GM12878 (cell line): ENCODE results near the gene GARIN5A. TPM values are rescaled to one million over a fixed set of nuclear protein-coding genes. Genes with fewer than 3 reads are reported as not detected.

Source experiments
- ATAC-seq: fragments of 200-7000 bp; cut with Tn5 transposase; 3 replicates; pipeline ENCODE4 v1.9.1; 2020; ENCODE audit warnings: mild to moderate bottlenecking, moderate library complexity
- BruUV-seq: library from RNA; stranded (reverse); fragments of 400-500 nt; replicated peaks from 2 replicates; lab custom pipeline; 2021; lab: Mats Ljungman, UMichigan
- CTCF ChIA-PET: fragments of 300-600 bp; sonication (Branson Sonifier 250); formaldehyde crosslinking; extraction: SDS; loops from one replicate; lab custom pipeline; 2021; ENCODE audit warnings: inconsistent platforms; lab: Yijun Ruan, JAX
- POLR2A ChIA-PET: fragments of 350-600 bp; formaldehyde crosslinking; extraction: SDS; loops from one replicate; lab custom pipeline; 2021; ENCODE audit warnings: inconsistent platforms; lab: Charles Lee
- RAD21 ChIA-PET: fragments of 300-600 bp; sonication (Branson Sonifier 250); formaldehyde crosslinking; loops from one replicate; lab custom pipeline; 2023; ENCODE audit warnings: antibody characterized with exemption; ENCODE audit not compliant: unreplicated experiment; lab: Charles Lee
- SMC1A ChIA-PET: fragments of 300-600 bp; sonication (Branson Sonifier 250); formaldehyde crosslinking; loops from one replicate; lab custom pipeline; 2023; ENCODE audit not compliant: unreplicated experiment, uncharacterized antibody; lab: Charles Lee
- DNase-seq: peaks from one replicate; pipeline ENCODE4 v3.0.0-alpha.2; 2011; ENCODE audit warnings: low read depth, low spot score
- FAIRE-seq: peaks from 3 replicates; lab custom pipeline; 2011; peaks lifted over from hg19 to GRCh38; lab: Jason Lieb, UNC
- H2AFZ ChIP-seq: 2 replicates; pipeline ENCODE4 v1.6.0; 2011; ENCODE audit warnings: low read depth, low read length, control low read depth; ENCODE audit not compliant: control insufficient read depth
- H3K27ac ChIP-seq: 2 replicates; pipeline ENCODE4 v1.5.1; 2011; ENCODE audit warnings: control low read depth; ENCODE audit not compliant: control insufficient read depth, insufficient read depth
- H3K27me3 ChIP-seq, 2 experiments: replicated peaks in 1 of 2; 2 replicates each; pipeline versions ENCODE4 v1.6.0 to v1.6.1; 2011; ENCODE audit warnings: low read length in 1 of 2; ENCODE audit not compliant: control insufficient read depth in 2 of 2, insufficient read depth in 2 of 2
- H3K36me3 ChIP-seq, 2 experiments: 2 replicates each; pipeline ENCODE4 v1.5.1; 2011; ENCODE audit warnings: low read length in 1 of 2; ENCODE audit not compliant: control insufficient read depth in 2 of 2, insufficient read depth in 2 of 2
- H3K4me1 ChIP-seq: 2 replicates; pipeline ENCODE4 v1.6.1; 2011; ENCODE audit warnings: mild to moderate bottlenecking, low read length, moderate library complexity, mixed read lengths; ENCODE audit not compliant: control insufficient read depth, insufficient read depth
- H3K4me2 ChIP-seq: 2 replicates; pipeline ENCODE4 v1.6.0; 2011; ENCODE audit warnings: control low read depth; ENCODE audit not compliant: control insufficient read depth, insufficient read depth
- H3K4me3 ChIP-seq: fragments of 200-600 bp; sonication (generic); 2 replicates; pipeline ENCODE4 v1.5.1; 2016
- H3K79me2 ChIP-seq: 2 replicates; pipeline ENCODE4 v1.6.0; 2011; ENCODE audit warnings: low read length; ENCODE audit not compliant: control insufficient read depth, insufficient read depth
- H3K9ac ChIP-seq: 2 replicates; pipeline ENCODE4 v1.8.0; 2011; ENCODE audit warnings: low read length, control low read depth, mixed read lengths; ENCODE audit not compliant: control insufficient read depth, insufficient read depth
- H3K9me3 ChIP-seq: replicated peaks from 3 replicates; pipeline ENCODE4 v1.5.1; 2011; ENCODE audit warnings: mild to moderate bottlenecking, low read length; ENCODE audit not compliant: control insufficient read depth, insufficient read depth
- H4K20me1 ChIP-seq: 2 replicates; pipeline ENCODE4 v1.6.0; 2011; ENCODE audit not compliant: control insufficient read depth, insufficient read depth
- BCL11A ChIP-seq: IDR thresholded peaks from 2 replicates; pipeline ENCODE4 v1.6.1; 2011; ENCODE audit warnings: low read depth, low read length
- BCLAF1 ChIP-seq: fragments of 450-650 bp; IDR thresholded peaks from 2 replicates; pipeline ENCODE4 v1.6.1; 2017; ENCODE audit warnings: antibody characterized with exemption, mild to moderate bottlenecking, moderate library complexity
- BRCA1 ChIP-seq: IDR thresholded peaks from 2 replicates; pipeline ENCODE4 v1.6.1; 2011; ENCODE audit warnings: low read depth, low read length, improper control_type of control experiment
- E2F8 ChIP-seq: fragments of 450-650 bp; IDR thresholded peaks from 2 replicates; pipeline ENCODE4 v1.6.1; 2018; ENCODE audit warnings: mild to moderate bottlenecking, low read depth, moderate library complexity; ENCODE audit not compliant: partially characterized antibody
- GATAD2B ChIP-seq: fragments of 450-650 bp; conservative IDR thresholded peaks from 2 replicates; pipeline ENCODE4 v1.6.1; 2017; ENCODE audit warnings: low read depth, mild to moderate bottlenecking, moderate library complexity
- HDAC6 ChIP-seq: fragments of 200-600 bp; sonication (generic); IDR thresholded peaks from one replicate; pipeline ENCODE4 v1.8.0; 2017; ENCODE audit warnings: antibody characterized with exemption; ENCODE audit not compliant: unreplicated experiment
- MEF2A ChIP-seq: IDR thresholded peaks from 2 replicates; pipeline ENCODE4 v1.6.1; 2011; ENCODE audit warnings: low read depth, mild to moderate bottlenecking, low read length, moderate library complexity; ENCODE audit not compliant: insufficient read depth
- MXI1 ChIP-seq: fragments of 150-350 bp; IDR thresholded peaks from 2 replicates; pipeline ENCODE4 v1.6.1; 2011; ENCODE audit warnings: low read depth, mild to moderate bottlenecking, inconsistent platforms, low read length, improper control_type of control experiment
- NFIC ChIP-seq: IDR thresholded peaks from 2 replicates; pipeline ENCODE4 v1.6.1; 2012; ENCODE audit warnings: low read depth, mild to moderate bottlenecking, inconsistent platforms, low read length, moderate library complexity
- NR2C2 ChIP-seq: IDR thresholded peaks from 2 replicates; pipeline ENCODE4 v1.6.1; 2011; ENCODE audit warnings: borderline replicate concordance, low read depth; ENCODE audit not compliant: control insufficient read depth, insufficient read length
- SKIL ChIP-seq: fragments of 450-650 bp; IDR thresholded peaks from 2 replicates; pipeline ENCODE4 v1.6.1; 2017; ENCODE audit warnings: mild to moderate bottlenecking, low read depth, inconsistent platforms; ENCODE audit not compliant: poor library complexity, severe bottlenecking
- TCF12 ChIP-seq: IDR thresholded peaks from 2 replicates; pipeline ENCODE4 v1.6.1; 2011; ENCODE audit warnings: low read depth, mild to moderate bottlenecking, low read length
- ZNF217 ChIP-seq: fragments of 450-650 bp; IDR thresholded peaks from 2 replicates; pipeline ENCODE4 v1.6.1; 2017; ENCODE audit warnings: antibody characterized with exemption, mild to moderate bottlenecking
- WGBS: methylation state at CpG from one replicate; pipeline ENCODE4 v1.1.6; 2016; ENCODE audit warnings: low lambda C conversion rate; ENCODE audit not compliant: insufficient replicate concordance, insufficient coverage; ENCODE audit errors: missing lambda C conversion rate; 5-methylcytosine and 5-hydroxymethylcytosine counted together
- in situ Hi-C: fragments of 300-500 bp; cut with MboI; formaldehyde crosslinking; loops from 9 replicates; pipeline ENCODE4 v1.14.3; 2018; ENCODE audit warnings: mixed read lengths
- intact Hi-C: fragments of 100-400 bp; cut with micrococcal nuclease; formaldehyde crosslinking; loops from one replicate; pipeline ENCODE4 v1.14.2; 2022; ENCODE audit not compliant: unreplicated experiment
- polyA plus RNA-seq, 11 experiments: library from polyadenylated mRNA; depleted of rRNA in 4 of 11; unstranded in 6 of 11; stranded (reverse) in 5 of 11; fragments of >200 nt; fragmentation: Nextera tagmentation in 4 of 11; fragmentation: Illumina TruSeq in 1 of 11; extraction: Ambion mirVana in 4 of 11; extraction: Trizol in 1 of 11; gene quantifications; 1 replicate in 1 of 11; 2 replicates in 10 of 11; pipeline versions ENCODE4 v1.2.1 to v1.2.3, GENCODE V29; 2011 to 2016; ENCODE audit warnings: inconsistent platforms in 2 of 11, missing spikeins in 2 of 11, low read depth in 1 of 11
- total RNA-seq, 4 experiments: library from RNA; depleted of rRNA in 3 of 4; stranded (reverse); fragments of >200 nt in 3 of 4; fragmentation: Illumina TruSeq in 1 of 4; extraction: Trizol in 1 of 4; gene quantifications; 2 replicates each; pipeline versions ENCODE4 v1.2.1 to v1.2.3, GENCODE V29; 2013 to 2021

Gene GARIN5A
- total and polyA plus RNA-seq, 10 of the 15 experiments (the other 5 are each of a cell fraction or from before 2014, with no cell fraction given), result 0.18 to 1.2 (median 0.24) TPM; not detected in 6

GRCh38 chr19:50432221-50433028, 44.2 kb downstream of the GARIN5A start, which contains the start of gene MYBPC2:
Gene MYBPC2, plus strand, starts transcription at chr19:50432892. Its CDS starts 62 bp downstream, at chr19:50432954.
- BruUV-seq, result no TSS peak
- peak within 1 kb of the TSS; percentile 100 for H3K4me2 ChIP-seq
- in situ Hi-C loops (no loop called here), intact Hi-C loops (loop anchor here (2.0 to 5.0 kb wide), 2 partner anchors 14 to 85 kb away; partner anchors contain the start of gene SPIB)
- ATAC-seq (peak; percentile 24), FAIRE-seq (no peak), DNase-seq (no peak)
- no peaks in the 10 kb centered on the region for H4K20me1 ChIP-seq
- peaks cover 56% of the 10 kb centered on the region for H3K4me1 ChIP-seq
- peak within 1 kb of the TSS; percentile 71 for H3K4me3 ChIP-seq
- no peaks in the 10 kb centered on the region for H3K36me3 ChIP-seq
- peak within 1 kb of the TSS; percentile 82 for H3K27ac ChIP-seq
- SMC1A ChIA-PET, result interaction anchor here (0.6 to 1.1 kb wide), 3 partner anchors 28 to 966 kb away, joined by 3 to 4 read pairs (median 3); no protein-coding TSS in a partner anchor
- CTCF ChIA-PET, result interaction anchor here (0.9 to 1.5 kb wide), 2 partner anchors 28 to 67 kb away, joined by 3 to 5 read pairs; partner anchors contain the start of gene NAPSA
- POLR2A ChIA-PET, result interaction anchor here (0.9 to 1.5 kb wide), 4 partner anchors 12 to 75 kb away, joined by 3 to 4 read pairs (median 3); partner anchors contain the start of gene SPIB
- H3K9ac ChIP-seq, result peak within 1 kb of the TSS; percentile 77
- RAD21 ChIA-PET, result interaction anchor here (0.6 to 1.5 kb wide), 4 partner anchors 28 to 75 kb away, joined by 3 read pairs; no protein-coding TSS in a partner anchor
- H3K79me2 ChIP-seq, result no peaks in the 10 kb centered on the region
- WGBS, result 9% methylated on average over 18 of the region's 40 CpGs
- peaks cover 0 to 4% of the 10 kb centered on the region in 2 experiments; a peak in 1 of 4 replicates for H3K27me3 ChIP-seq
- H2AFZ ChIP-seq, result peak within 1 kb of the TSS; percentile 81
- no peaks in the 10 kb centered on the region for H3K9me3 ChIP-seq
- no peak for TF ChIP-seq NR2C2
- no peak for TF ChIP-seq HDAC6
- no peak for TF ChIP-seq BRCA1
- no peak for TF ChIP-seq E2F8
- TF ChIP-seq GATAD2B, result 0 out of 2 replicates have a peak, but pooled peaks have one; percentile 61
- TF ChIP-seq MXI1, result no peak
- no peak for TF ChIP-seq BCLAF1
- TF ChIP-seq BCL11A, result peak; percentile 54; the same call in 1 of the 2 replicates
- TF ChIP-seq ZNF217, result no peak
- TF ChIP-seq NFIC, result no peak
- TF ChIP-seq TCF12, result peak; percentile 53; the same call in 1 of the 2 replicates
- no peak for TF ChIP-seq MEF2A
- TF ChIP-seq SKIL, result no peak
